Aorta (tissue), 5 donors: ENCODE data around the gene ARIH2. TPM values are rescaled to one million over a fixed set of nuclear protein-coding genes. Genes with fewer than 3 reads are reported as not detected.

Source experiments
- ATAC-seq: fragments of 200-7000 bp; cut with Tn5 transposase; one replicate; pipeline ENCODE4 v1.9.1; 2022; ENCODE audit warnings: moderate library complexity; ENCODE audit not compliant: low FRiP score
- DNase-seq, 2 donors: peaks; one replicate each; pipeline ENCODE4 v3.0.0-alpha.2; 2020
- H3K27ac ChIP-seq, 2 donors: one replicate each; pipeline ENCODE4 v1.5.1; 2013; ENCODE audit warnings: low read length in 2 of 2, mild to moderate bottlenecking in 2 of 2, moderate library complexity in 2 of 2, control low read depth in 1 of 2, inconsistent platforms in 1 of 2, low read depth in 1 of 2
- H3K27me3 ChIP-seq, 2 donors: one replicate each; pipeline ENCODE4 v1.6.1; 2013; ENCODE audit warnings: control low read depth in 1 of 2, low read length in 1 of 2, mild to moderate bottlenecking in 1 of 2, moderate library complexity in 1 of 2; ENCODE audit not compliant: insufficient read depth in 2 of 2, control insufficient read depth in 1 of 2
- H3K36me3 ChIP-seq, 2 donors: one replicate each; pipeline ENCODE4 v1.6.1; 2013; ENCODE audit warnings: control low read depth in 1 of 2, low read length in 1 of 2, mild to moderate bottlenecking in 1 of 2; ENCODE audit not compliant: insufficient read depth in 2 of 2, control insufficient read depth in 1 of 2
- H3K4me1 ChIP-seq, 2 donors: one replicate each; pipeline ENCODE4 v1.6.1; 2013; ENCODE audit warnings: low read length in 2 of 2, control low read depth in 1 of 2, mild to moderate bottlenecking in 1 of 2, moderate library complexity in 1 of 2; ENCODE audit not compliant: insufficient read depth in 2 of 2, control insufficient read depth in 1 of 2
- H3K4me3 ChIP-seq, 2 donors: one replicate each; pipeline ENCODE4 v1.5.1; 2013; ENCODE audit warnings: low read length in 2 of 2, control low read depth in 1 of 2, mild to moderate bottlenecking in 1 of 2
- H3K9me3 ChIP-seq: one replicate; pipeline ENCODE4 v1.6.1; 2013; ENCODE audit warnings: mild to moderate bottlenecking, low read length; ENCODE audit not compliant: control insufficient read depth
- WGBS, 2 donors: extraction: QIAGEN DNeasy Blood & Tissue Kit; methylation state at CpG; one replicate each; pipeline ENCODE4 v1.1.7; 2013; 5-methylcytosine and 5-hydroxymethylcytosine counted together
- intact Hi-C, 2 donors: fragments of 100-400 bp; cut with DNase I; formaldehyde crosslinking; loops; one replicate each; pipeline versions ENCODE4 v1.14.2 to v1.15.0; 2022
- polyA plus RNA-seq, 2 donors: library from polyadenylated mRNA; stranded (reverse); fragments of 200-250 nt; gene quantifications; one replicate each; pipeline ENCODE4 v1.2.3, GENCODE V29; 2013
- total RNA-seq, 2 donors: library from RNA; stranded (reverse); fragmentation: NEBNext Ultra II Directional; extraction: Animal tissue kit (Norgen Biotek cat#: 25700); gene quantifications; one replicate each; pipeline ENCODE4 v1.2.1, GENCODE V29; 2021
- donor health status: healthy with polysubstance abuse.
- donor health status: Bipolar disorder and iron deficiency.
- donor health status: DM: no; HTN: no; CAD: no.
- donor health status: DM: no; HTN: no; CAD: no.
- donor health status: DM: yes; HTN: yes; CAD: no.

Gene ARIH2
- total and polyA plus RNA-seq, 4 donors = 50.0 to 89.4 (median 67.9) TPM

DNA sequence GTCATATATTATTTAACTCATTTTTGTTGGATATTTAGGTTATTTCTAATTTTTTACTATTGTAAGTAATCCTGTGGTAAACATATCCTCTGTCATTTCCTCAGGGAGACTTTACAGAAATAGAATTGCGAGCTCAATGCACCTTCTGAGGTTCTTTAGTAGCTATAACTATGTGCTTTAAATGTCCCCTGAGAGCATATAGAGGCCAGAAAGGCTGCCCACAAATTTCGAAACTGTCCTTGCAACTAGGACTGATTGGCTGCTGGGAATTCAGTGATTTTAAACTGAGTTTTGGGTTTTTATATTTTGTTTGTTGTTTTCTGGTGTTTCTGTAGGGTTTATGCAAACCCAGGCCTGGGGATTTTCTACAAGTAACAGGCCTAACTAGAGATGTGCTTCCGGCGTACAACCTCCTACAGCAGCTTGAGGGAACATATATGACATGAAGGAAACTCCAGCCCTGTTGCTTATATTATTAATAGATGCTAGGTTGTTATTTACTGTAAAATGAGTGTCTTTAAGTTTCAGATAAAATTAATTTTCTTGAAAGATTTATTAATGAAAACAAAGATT lies 42.3 kb downstream of the ARIH2 start:
- Histone ChIP-seq H3K4me1 (no peaks in the 10 kb centered on the region), H3K9me3 (no peaks in the 10 kb centered on the region), H3K36me3 (peaks cover 2 to 4% of the 10 kb centered on the region in 2 donors), H3K27ac (no peak overlapping the region), H3K27me3 (no peaks in the 10 kb centered on the region), H3K4me3 (no peak overlapping the region)
- DNase-seq (no peak), ATAC-seq (no peak)
- WGBS, 2 donors = 64 to 68% methylated on average over 4 of the region's 4 CpGs
- intact Hi-C loops = no loop called here

GRCh38 chr3:48962340-48962739 lies 43.7 kb downstream of the ARIH2 start:
- Histone ChIP-seq H3K36me3 (peaks cover 2 to 4% of the 10 kb centered on the region in 2 donors), H3K4me1 (no peaks in the 10 kb centered on the region)
- ATAC-seq = no peak

GRCh38 chr3:48962939-48963338 lies 44.3 kb downstream of the ARIH2 start:
- Histone ChIP-seq H3K36me3 (peaks cover 2% of the 10 kb centered on the region in 2 donors), H3K4me3 (no peak overlapping the region), H3K27me3 (no peaks in the 10 kb centered on the region), H3K27ac (no peak overlapping the region), H3K9me3 (no peaks in the 10 kb centered on the region), H3K4me1 (no peaks in the 10 kb centered on the region)
- ATAC-seq (no peak), DNase-seq (no peak)
- WGBS, 2 donors = 78% methylated on average over 4 of the region's 4 CpGs
- intact Hi-C loops = no loop called here

More at GRCh38 chr3:48962340-48962739, 43.7 kb downstream of the ARIH2 start:
- no peaks in the 10 kb centered on the region for H3K9me3 ChIP-seq
- no peaks in the 10 kb centered on the region for H3K27me3 ChIP-seq
- intact Hi-C loops = no loop called here
- H3K4me3 ChIP-seq = no peak overlapping the region
- DNase-seq = no peak
- WGBS, 2 donors = 85 to 86% methylated on average over 2 of the region's 2 CpGs
- H3K27ac ChIP-seq = no peak overlapping the region

DNA sequence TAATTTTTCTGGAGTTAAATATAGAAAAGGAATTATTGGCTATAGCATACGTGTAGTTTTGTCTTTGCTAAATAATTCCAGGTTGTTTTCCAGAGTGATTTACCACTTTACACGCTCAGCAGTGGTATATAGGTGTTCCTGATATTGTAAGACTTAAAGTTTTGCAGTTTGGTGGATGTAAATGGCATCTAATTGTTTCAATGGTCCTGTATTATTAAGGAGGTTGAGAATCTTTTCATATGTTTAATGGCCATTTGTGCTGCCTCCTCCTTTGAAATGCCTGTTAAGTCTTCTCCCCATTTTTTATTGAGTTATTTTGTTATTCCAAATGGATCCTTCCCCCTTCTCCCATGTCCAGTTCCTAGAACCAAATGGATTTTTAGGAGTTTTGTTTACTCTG lies 44.9 kb downstream of the ARIH2 start:
- Histone ChIP-seq H3K27me3 (no peaks in the 10 kb centered on the region), H3K9me3 (no peaks in the 10 kb centered on the region), H3K27ac (no peak overlapping the region), H3K36me3 (peaks cover 0 to 2% of the 10 kb centered on the region in 2 donors), H3K4me1 (no peaks in the 10 kb centered on the region), H3K4me3 (no peak overlapping the region)
- intact Hi-C loops = no loop called here
- WGBS, 2 donors = 68 to 76% methylated on average over 2 of the region's 2 CpGs
- DNase-seq (no peak), ATAC-seq (no peak)

DNA sequence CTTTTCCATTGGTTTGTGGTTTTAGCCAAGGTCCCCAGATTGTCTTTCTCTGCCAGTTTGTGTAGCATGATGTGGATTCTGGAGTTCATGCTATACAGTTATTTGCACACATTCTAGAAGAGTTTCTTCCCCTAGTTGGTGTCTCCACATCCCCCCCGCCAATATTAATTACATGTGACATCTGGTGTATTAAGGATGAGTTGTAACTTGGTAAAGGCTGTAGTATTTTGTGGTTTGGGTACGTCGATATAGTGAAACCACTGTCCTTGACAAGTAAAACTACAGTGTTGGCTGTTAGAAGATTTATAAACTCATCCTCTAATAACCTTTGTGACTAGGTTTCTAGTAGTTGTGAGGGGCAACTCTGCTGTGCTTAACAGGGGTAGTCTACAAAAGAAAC lies 47.7 kb downstream of the ARIH2 start:
- Histone ChIP-seq H3K4me1 (no peaks in the 10 kb centered on the region), H3K9me3 (no peaks in the 10 kb centered on the region), H3K36me3 (peaks cover 3% of the 10 kb centered on the region in 2 donors), H3K27me3 (no peaks in the 10 kb centered on the region), H3K27ac (no peak overlapping the region), H3K4me3 (no peak overlapping the region)
- WGBS, 2 donors = 93 to 94% methylated on average over 3 of the region's 3 CpGs
- DNase-seq (no peak), ATAC-seq (no peak)
- intact Hi-C loops = no loop called here

- ATAC-seq (no peak), DNase-seq (peak in 1 of 2 donors; percentile 59)
- WGBS, 2 donors = 73 to 76% methylated on average over 7 of the region's 7 CpGs
- H3K27me3 ChIP-seq = no peaks in the 10 kb centered on the region
- no peaks in the 10 kb centered on the region for H3K9me3 ChIP-seq
- intact Hi-C loops = no loop called here
- H3K36me3 ChIP-seq = peaks cover 5 to 6% of the 10 kb centered on the region in 2 donors
- H3K4me3 ChIP-seq = no peak overlapping the region
- no peaks in the 10 kb centered on the region for H3K4me1 ChIP-seq
- H3K27ac ChIP-seq = no peak overlapping the region
Measured at GRCh38 chr3:48966876-48967361, 48.3 kb downstream of the ARIH2 start.

- Histone ChIP-seq H3K36me3 (peaks cover 6 to 14% of the 10 kb centered on the region in 2 donors), H3K4me3 (no peak overlapping the region), H3K9me3 (no peaks in the 10 kb centered on the region), H3K27me3 (no peaks in the 10 kb centered on the region), H3K4me1 (no peaks in the 10 kb centered on the region), H3K27ac (no peak overlapping the region)
- ATAC-seq = no peak
- intact Hi-C loops = no loop called here
- 96 to 98% methylated on average over 6 of the region's 6 CpGs for WGBS, 2 donors
- no peak for DNase-seq
Measured at GRCh38 chr3:48970586-48970985, 51.9 kb downstream of the ARIH2 start.

DNA sequence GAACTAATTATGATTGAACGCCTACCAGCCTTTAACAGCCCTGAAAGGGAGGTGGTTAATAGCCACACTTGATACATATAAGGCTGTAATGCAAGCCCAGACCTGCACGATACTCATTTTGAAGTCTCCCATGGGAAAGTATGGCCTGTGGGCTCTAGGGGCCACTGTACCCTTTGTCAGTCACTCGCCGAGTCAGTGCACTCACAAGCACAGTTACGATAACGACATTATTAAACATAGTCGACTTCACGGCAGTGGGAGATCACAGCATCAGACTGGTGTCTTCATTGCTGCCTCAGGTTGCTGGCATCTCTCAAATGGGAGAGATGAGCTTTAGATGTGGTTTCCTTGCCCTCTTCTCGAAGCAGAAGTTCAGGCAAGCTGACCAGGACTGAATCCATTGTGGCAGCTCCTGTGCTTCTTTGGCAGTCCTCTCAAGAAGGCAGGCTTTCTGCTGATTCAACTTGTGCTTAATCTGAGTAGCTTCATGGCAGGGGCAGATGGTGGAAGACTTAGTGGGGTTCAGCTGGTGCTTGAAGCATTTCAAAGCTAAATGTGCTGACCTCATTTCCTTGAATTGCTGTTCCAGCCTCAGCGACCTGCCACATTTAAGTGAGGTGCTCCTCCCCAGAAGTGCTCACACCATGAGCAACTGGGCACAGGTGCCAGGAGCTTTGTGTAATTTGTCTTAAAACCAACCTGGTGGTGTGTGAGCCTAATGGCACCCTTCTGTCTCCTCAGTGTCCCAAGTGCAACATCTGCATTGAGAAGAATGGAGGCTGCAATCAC lies 55.6 kb downstream of the ARIH2 start:
- Histone ChIP-seq H3K4me3 (no peak overlapping the region), H3K27me3 (no peaks in the 10 kb centered on the region), H3K36me3 (peaks cover 9 to 18% of the 10 kb centered on the region in 2 donors), H3K4me1 (no peaks in the 10 kb centered on the region), H3K27ac (no peak overlapping the region), H3K9me3 (no peaks in the 10 kb centered on the region)
- DNase-seq = peak in 1 of 2 donors; percentile 14
- WGBS, 2 donors = 91 to 92% methylated on average over 10 of the region's 10 CpGs
- intact Hi-C loops = no loop called here
- no peak for ATAC-seq

DNA sequence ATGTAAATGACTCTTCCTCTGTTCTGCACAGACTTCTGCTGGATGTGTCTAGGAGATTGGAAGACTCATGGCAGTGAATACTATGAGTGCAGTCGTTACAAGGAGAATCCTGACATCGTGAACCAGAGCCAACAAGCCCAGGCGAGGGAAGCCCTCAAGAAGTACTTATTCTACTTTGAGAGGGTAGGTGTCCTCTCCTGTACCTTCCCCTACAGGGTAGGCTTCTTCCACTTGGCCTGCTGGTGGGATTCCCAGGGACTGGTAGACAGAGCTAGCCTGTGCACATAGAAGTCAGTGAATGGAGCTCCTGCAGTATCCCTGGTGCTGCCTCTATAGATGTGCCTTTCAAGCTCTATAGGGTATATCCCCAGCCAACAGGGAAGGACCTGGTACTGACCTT lies 60.8 kb downstream of the ARIH2 start:
- Histone ChIP-seq H3K36me3 (peaks cover 3 to 19% of the 10 kb centered on the region in 2 donors), H3K4me1 (no peaks in the 10 kb centered on the region), H3K9me3 (no peaks in the 10 kb centered on the region), H3K27ac (no peak overlapping the region), H3K27me3 (no peaks in the 10 kb centered on the region), H3K4me3 (no peak overlapping the region)
- peak in 1 of 2 donors; percentile 58 for DNase-seq
- intact Hi-C loops = no loop called here
- no peak for ATAC-seq
- 92% methylated on average over 3 of the region's 3 CpGs for WGBS, 2 donors
